ENCODE measurements around the gene ITFG1. TPM values are rescaled to one million over a fixed set of nuclear protein-coding genes. Genes with fewer than 3 reads are reported as not detected.

ITFG1 gene
- total RNA-seq, 2 experiments from 2014 or later, result 18.0 to 18.5 TPM

DNA sequence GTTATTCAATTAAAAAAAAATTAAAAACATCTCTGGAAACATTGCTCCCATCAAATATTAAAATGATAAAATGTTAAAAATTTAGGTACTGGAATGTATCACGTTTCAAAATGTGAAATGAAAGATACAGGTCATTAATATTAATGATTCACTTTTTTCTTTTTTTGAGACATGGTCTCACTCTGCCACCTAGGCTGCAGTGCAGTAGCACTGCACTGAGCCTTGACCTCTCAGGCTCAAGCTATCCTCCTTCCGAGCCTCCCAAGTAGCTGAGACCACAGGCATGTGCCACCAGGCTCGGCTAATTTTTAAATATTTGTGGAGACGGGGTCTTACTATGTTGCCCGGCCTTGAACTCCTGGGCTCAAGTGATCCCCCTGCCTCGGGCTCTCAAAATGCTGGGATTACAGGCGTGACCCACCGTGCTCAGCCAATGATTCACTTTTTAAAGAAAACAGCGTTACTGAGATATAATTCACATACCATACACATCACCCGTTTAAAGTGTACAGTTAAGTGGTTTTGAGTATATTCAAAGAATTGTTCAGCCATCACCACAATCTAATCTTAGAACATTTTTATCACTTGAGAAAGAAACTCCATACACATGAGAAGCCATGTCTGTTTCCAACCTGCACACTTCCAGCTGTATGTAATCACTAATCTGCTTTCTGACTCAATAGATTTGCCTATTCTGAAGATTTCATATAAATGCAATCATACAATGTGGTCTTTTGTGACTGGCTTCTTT lies 298.0 kb downstream of the ITFG1 start:
- no peak overlapping the region for H3K27ac ChIP-seq (ENCODE audit: low read depth in 1 of 2, low read length in 2 of 2)
- CTCF ChIA-PET, result interaction anchor here (1.2 to 2.8 kb wide), 2 partner anchors 21 to 125 kb away, joined by 3 to 7 read pairs; no protein-coding TSS in a partner anchor
- Mint-ChIP-seq H3K27ac (no peak overlapping the region), H3K4me3 (no peak overlapping the region), H3K27me3 (no peaks in the 10 kb centered on the region), H3K9me3 (no peaks in the 10 kb centered on the region), H3K36me3 (ENCODE audit: low read depth) (peaks cover 39% of the 10 kb centered on the region), H3K4me1 (ENCODE audit: low read depth) (no peaks in the 10 kb centered on the region)
- ATAC-seq (ENCODE audit: poor library complexity) (no peak), DNase-seq (no peak)
- intact Hi-C loops (cut with DNase I, micrococcal nuclease), result no loop called here
- POLR2A ChIA-PET, result no interaction called here
- no peak overlapping the region for H3K4me3 ChIP-seq (ENCODE audit: low read length)
- no peaks in the 10 kb centered on the region for H3K4me1 ChIP-seq (ENCODE audit: insufficient read depth, low read length)
- peaks cover 20% of the 10 kb centered on the region for H3K36me3 ChIP-seq (ENCODE audit: insufficient read depth, low read length)
- no peaks in the 10 kb centered on the region for H3K9me3 ChIP-seq (ENCODE audit: control insufficient read depth in 1 of 2, insufficient read depth in 1 of 2, low read length in 2 of 2)
- no peaks in the 10 kb centered on the region for H3K27me3 ChIP-seq (ENCODE audit: control insufficient read depth in 1 of 2, insufficient read depth in 2 of 2, low read length in 2 of 2)
- TF ChIP-seq, protein P1, sequence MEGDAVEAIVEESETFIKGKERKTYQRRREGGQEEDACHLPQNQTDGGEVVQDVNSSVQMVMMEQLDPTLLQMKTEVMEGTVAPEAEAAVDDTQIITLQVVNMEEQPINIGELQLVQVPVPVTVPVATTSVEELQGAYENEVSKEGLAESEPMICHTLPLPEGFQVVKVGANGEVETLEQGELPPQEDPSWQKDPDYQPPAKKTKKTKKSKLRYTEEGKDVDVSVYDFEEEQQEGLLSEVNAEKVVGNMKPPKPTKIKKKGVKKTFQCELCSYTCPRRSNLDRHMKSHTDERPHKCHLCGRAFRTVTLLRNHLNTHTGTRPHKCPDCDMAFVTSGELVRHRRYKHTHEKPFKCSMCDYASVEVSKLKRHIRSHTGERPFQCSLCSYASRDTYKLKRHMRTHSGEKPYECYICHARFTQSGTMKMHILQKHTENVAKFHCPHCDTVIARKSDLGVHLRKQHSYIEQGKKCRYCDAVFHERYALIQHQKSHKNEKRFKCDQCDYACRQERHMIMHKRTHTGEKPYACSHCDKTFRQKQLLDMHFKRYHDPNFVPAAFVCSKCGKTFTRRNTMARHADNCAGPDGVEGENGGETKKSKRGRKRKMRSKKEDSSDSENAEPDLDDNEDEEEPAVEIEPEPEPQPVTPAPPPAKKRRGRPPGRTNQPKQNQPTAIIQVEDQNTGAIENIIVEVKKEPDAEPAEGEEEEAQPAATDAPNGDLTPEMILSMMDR (IDR thresholded peaks at IDR 0.05), result no peak

DNA sequence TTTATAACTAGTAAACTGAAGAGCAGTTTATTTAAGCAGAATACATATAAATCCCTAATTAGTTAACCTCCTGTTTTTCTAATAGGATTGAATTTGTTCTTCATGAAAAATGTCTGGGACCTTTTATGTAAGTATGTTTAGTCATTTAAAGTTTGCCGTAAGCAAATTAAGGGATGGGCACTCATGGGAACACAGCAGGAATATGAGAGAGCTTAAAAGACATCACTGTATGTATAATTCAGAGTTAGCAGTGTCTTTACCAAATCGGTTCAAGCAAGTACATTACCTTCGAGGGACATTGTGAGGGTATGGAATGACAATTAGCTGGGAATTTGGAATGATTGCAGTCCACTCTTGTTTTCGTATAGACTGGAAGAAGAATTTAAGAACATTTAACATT lies 299.4 kb downstream of the ITFG1 start:
- Histone ChIP-seq H3K27me3 (ENCODE audit: control insufficient read depth in 1 of 2, insufficient read depth in 2 of 2, low read length in 2 of 2) (no peaks in the 10 kb centered on the region), H3K9me3 (ENCODE audit: control insufficient read depth in 1 of 2, insufficient read depth in 1 of 2, low read length in 2 of 2) (no peaks in the 10 kb centered on the region), H3K27ac (ENCODE audit: low read depth in 1 of 2, low read length in 2 of 2) (no peak overlapping the region), H3K4me3 (ENCODE audit: low read length) (no peak overlapping the region), H3K4me1 (ENCODE audit: insufficient read depth, low read length) (no peaks in the 10 kb centered on the region), H3K36me3 (ENCODE audit: insufficient read depth, low read length) (peaks cover 31% of the 10 kb centered on the region)
- no peak overlapping the region for H3K4me3 Mint-ChIP-seq
- H3K9me3 Mint-ChIP-seq, result no peaks in the 10 kb centered on the region
- H3K4me1 Mint-ChIP-seq (ENCODE audit: low read depth), result no peaks in the 10 kb centered on the region
- TF ChIP-seq, protein P1 (IDR thresholded peaks at IDR 0.05), result no peak
- no peak for ATAC-seq (ENCODE audit: poor library complexity)
- CTCF ChIA-PET, result interaction anchor here (1.0 to 1.2 kb wide), 2 partner anchors 14 to 124 kb away, joined by 3 read pairs; no protein-coding TSS in a partner anchor
- DNase-seq, result no peak
- H3K27me3 Mint-ChIP-seq, result no peaks in the 10 kb centered on the region
- H3K27ac Mint-ChIP-seq, result no peak overlapping the region
- H3K36me3 Mint-ChIP-seq (ENCODE audit: low read depth), result peaks cover 52% of the 10 kb centered on the region
- POLR2A ChIA-PET, result no interaction called here
- intact Hi-C loops (cut with DNase I, micrococcal nuclease), result no loop called here

DNA sequence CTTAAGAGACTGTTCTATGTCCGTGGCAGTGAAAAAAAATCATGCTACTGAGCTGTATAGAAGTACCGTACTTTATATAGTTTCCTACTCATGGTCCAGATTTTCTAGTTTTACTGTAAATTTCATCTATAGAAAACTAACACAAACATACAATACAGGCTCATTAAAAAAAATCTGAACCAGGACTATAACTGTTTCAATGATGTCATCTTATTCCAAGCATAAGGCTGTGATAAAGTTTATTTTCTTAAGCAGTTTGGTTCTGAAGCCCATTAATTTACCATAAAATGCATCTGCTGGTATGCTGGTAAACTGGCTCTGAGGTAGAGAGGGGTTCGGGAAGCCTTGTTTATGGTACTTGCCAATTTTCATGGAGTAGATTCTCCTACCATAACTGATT lies 300.4 kb downstream of the ITFG1 start:
- DNase-seq (no peak), ATAC-seq (ENCODE audit: poor library complexity) (no peak)
- Histone ChIP-seq H3K27ac (ENCODE audit: low read depth in 1 of 2, low read length in 2 of 2) (no peak overlapping the region), H3K4me1 (ENCODE audit: insufficient read depth, low read length) (no peaks in the 10 kb centered on the region), H3K9me3 (ENCODE audit: control insufficient read depth in 1 of 2, insufficient read depth in 1 of 2, low read length in 2 of 2) (no peaks in the 10 kb centered on the region), H3K4me3 (ENCODE audit: low read length) (no peak overlapping the region), H3K27me3 (ENCODE audit: control insufficient read depth in 1 of 2, insufficient read depth in 2 of 2, low read length in 2 of 2) (no peaks in the 10 kb centered on the region), H3K36me3 (ENCODE audit: insufficient read depth, low read length) (peaks cover 31% of the 10 kb centered on the region)
- Mint-ChIP-seq H3K4me1 (ENCODE audit: low read depth) (no peaks in the 10 kb centered on the region), H3K36me3 (ENCODE audit: low read depth) (peaks cover 61% of the 10 kb centered on the region), H3K27ac (no peak overlapping the region), H3K9me3 (no peaks in the 10 kb centered on the region), H3K27me3 (no peaks in the 10 kb centered on the region), H3K4me3 (no peak overlapping the region)
- POLR2A ChIA-PET, result interaction anchor here (0.7 kb wide), 1 partner anchor 358 kb away, joined by 3 read pairs; no protein-coding TSS in a partner anchor
- intact Hi-C loops (cut with DNase I, micrococcal nuclease), result no loop called here
- TF ChIP-seq, protein P1 (IDR thresholded peaks at IDR 0.05), result no peak
- CTCF ChIA-PET, result no interaction called here

Data from CD4-positive, alpha-beta T cell (primary cell).